HEK293 (cell line): ENCODE results near the gene POLD3.
A peak's percentile ranks its signal among the peaks of the same experiment; 100 is the strongest.

ENCODE experiments used
- CTCF ChIA-PET: fragments of 350-600 bp; formaldehyde crosslinking; extraction: SDS; loops from one replicate; lab custom pipeline; 2021; ENCODE audit warnings: antibody characterized with exemption; lab: Yijun Ruan, JAX
- POLR2A ChIA-PET: fragments of 300-600 bp; formaldehyde crosslinking; extraction: SDS; loops from one replicate; lab custom pipeline; 2020; ENCODE audit warnings: antibody characterized with exemption, inconsistent platforms; lab: Yijun Ruan, JAX
- H3K27ac ChIP-seq: fragments of 200-500 bp; sonication (Bioruptor generic); 2 replicates; pipeline ENCODE4 v1.5.1; 2014; ENCODE audit warnings: low read depth, low read length, control low read depth, inconsistent platforms; ENCODE audit errors: extremely low read depth
- H3K36me3 ChIP-seq, 2 experiments: fragments of 200-500 bp in 1 of 2; sonication (Bioruptor generic) in 1 of 2; 1 replicate in 1 of 2; 2 replicates in 1 of 2; pipeline ENCODE4 v1.5.1; 2014 to 2017; ENCODE audit warnings: inconsistent platforms in 2 of 2, low read length in 2 of 2; ENCODE audit not compliant: control insufficient read depth in 2 of 2, insufficient read depth in 1 of 2
- H3K4me1 ChIP-seq: fragments of 200-500 bp; sonication (Bioruptor generic); 2 replicates; pipeline ENCODE4 v1.5.1; 2014; ENCODE audit warnings: mild to moderate bottlenecking, low read length, inconsistent platforms; ENCODE audit not compliant: control insufficient read depth, insufficient read depth
- H3K4me3 ChIP-seq: 2 replicates; pipeline ENCODE4 v1.5.1; 2011; ENCODE audit warnings: low read depth, mild to moderate bottlenecking, control low read depth, low read length, moderate library complexity
- H3K9me3 ChIP-seq: fragments of 200-500 bp; sonication (Bioruptor generic); 2 replicates; pipeline ENCODE4 v1.5.1; 2014; ENCODE audit warnings: low read depth, low read length, inconsistent platforms; ENCODE audit not compliant: control insufficient read depth, insufficient read depth
- BCL11B ChIP-seq: fragments of 450-650 bp; formaldehyde crosslinking; IDR thresholded peaks from 2 replicates; pipeline ENCODE4 v1.5.1; 2016; ENCODE audit warnings: low read depth, missing biosample characterization, missing genetic modification characterization
- PRDM1 ChIP-seq: fragments of 450-650 bp; formaldehyde crosslinking; IDR thresholded peaks from 2 replicates; pipeline ENCODE4; 2016; ENCODE audit warnings: missing biosample characterization, missing genetic modification characterization
- WT1 ChIP-seq: fragments of 450-650 bp; formaldehyde crosslinking; IDR thresholded peaks from 2 replicates; pipeline ENCODE4 v1.5.1; 2016; ENCODE audit warnings: missing biosample characterization, missing genetic modification characterization
- ZBTB17 ChIP-seq: fragments of 450-650 bp; formaldehyde crosslinking; IDR thresholded peaks from 2 replicates; pipeline ENCODE4 v1.5.1; 2016; ENCODE audit warnings: missing biosample characterization, missing genetic modification characterization
- ZBTB26 ChIP-seq: fragments of 450-650 bp; formaldehyde crosslinking; optimal IDR thresholded peaks from 2 replicates; pipeline ENCODE3; 2016; ENCODE audit warnings: missing biosample characterization, mild to moderate bottlenecking, missing genetic modification characterization
- ZBTB44 ChIP-seq: fragments of 450-650 bp; IDR thresholded peaks from 2 replicates; pipeline ENCODE4 v1.5.1; 2018; ENCODE audit warnings: missing biosample characterization, mild to moderate bottlenecking, missing genetic modification characterization
- ZBTB8A ChIP-seq: fragments of 450-650 bp; formaldehyde crosslinking; IDR thresholded peaks from 2 replicates; pipeline ENCODE4 v1.5.1; 2016; ENCODE audit warnings: missing biosample characterization, missing genetic modification characterization
- ZEB2 ChIP-seq: fragments of 450-650 bp; formaldehyde crosslinking; IDR thresholded peaks from 2 replicates; pipeline ENCODE4 v1.5.1; 2016; ENCODE audit warnings: missing biosample characterization, missing genetic modification characterization
- ZFHX2 ChIP-seq: fragments of 450-650 bp; formaldehyde crosslinking; conservative IDR thresholded peaks from 2 replicates; pipeline ENCODE4 v1.5.1; 2016; ENCODE audit warnings: missing biosample characterization, missing genetic modification characterization
- ZIC2 ChIP-seq: fragments of 450-650 bp; formaldehyde crosslinking; IDR thresholded peaks from 2 replicates; pipeline ENCODE4 v1.5.1; 2016; ENCODE audit warnings: missing biosample characterization, missing genetic modification characterization
- ZNF133 ChIP-seq: fragments of 450-650 bp; formaldehyde crosslinking; IDR thresholded peaks from 2 replicates; pipeline ENCODE4 v1.5.1; 2016; ENCODE audit warnings: missing biosample characterization, missing genetic modification characterization
- ZNF184 ChIP-seq: fragments of 450-650 bp; IDR thresholded peaks from 2 replicates; pipeline ENCODE4 v1.5.1; 2018; ENCODE audit warnings: missing biosample characterization, mild to moderate bottlenecking, missing genetic modification characterization
- ZNF274 ChIP-seq, 2 experiments: fragments of 200-500 bp in 1 of 2; fragments of 450-650 bp in 1 of 2; sonication (Bioruptor generic) in 1 of 2; formaldehyde crosslinking in 1 of 2; IDR thresholded peaks; 2 replicates each; pipeline versions ENCODE4 v1.5.1 to v1.6.1; 2014 to 2016; ENCODE audit warnings: borderline replicate concordance in 1 of 2, inconsistent platforms in 1 of 2, low read length in 1 of 2, missing biosample characterization in 1 of 2, missing genetic modification characterization in 1 of 2
- ZNF394 ChIP-seq: fragments of 450-650 bp; formaldehyde crosslinking; IDR thresholded peaks from 2 replicates; pipeline ENCODE4 v1.5.1; 2016; ENCODE audit warnings: missing biosample characterization, missing genetic modification characterization, mild to moderate bottlenecking, moderate library complexity, borderline replicate concordance
- ZNF433 ChIP-seq: fragments of 450-650 bp; formaldehyde crosslinking; IDR thresholded peaks from 2 replicates; pipeline ENCODE4 v1.5.1; 2016; ENCODE audit warnings: missing biosample characterization, missing genetic modification characterization, low read depth
- ZNF488 ChIP-seq: fragments of 450-650 bp; formaldehyde crosslinking; IDR thresholded peaks from 2 replicates; pipeline ENCODE4 v1.5.1; 2016; ENCODE audit warnings: missing biosample characterization, missing genetic modification characterization
- ZNF555 ChIP-seq: fragments of 450-650 bp; formaldehyde crosslinking; conservative IDR thresholded peaks from 2 replicates; pipeline ENCODE4 v1.5.1; 2017; ENCODE audit warnings: missing biosample characterization, mild to moderate bottlenecking, missing genetic modification characterization, inconsistent platforms
- ZNF585B ChIP-seq: fragments of 450-650 bp; formaldehyde crosslinking; IDR thresholded peaks from 2 replicates; pipeline ENCODE4 v1.5.1; 2016; ENCODE audit warnings: missing biosample characterization, missing genetic modification characterization
- ZNF610 ChIP-seq: fragments of 450-650 bp; formaldehyde crosslinking; IDR thresholded peaks from 2 replicates; pipeline ENCODE4 v1.5.1; 2016; ENCODE audit warnings: missing biosample characterization, missing genetic modification characterization, borderline replicate concordance
- ZNF654 ChIP-seq: fragments of 450-650 bp; formaldehyde crosslinking; IDR thresholded peaks from 2 replicates; pipeline ENCODE4 v1.5.1; 2016; ENCODE audit warnings: low read depth, missing biosample characterization, missing genetic modification characterization

The POLD3 gene

GRCh38 chr11:74669211-74670160 lies 77.1 kb downstream of the POLD3 start (continued):
- TF ChIP-seq BCL11B (tag by site-specific recombination) (no peak), ZBTB44 (tag by site-specific recombination) (no peak), ZBTB17 (no peak), ZNF274 (IDR thresholded peaks at IDR 0.05; ENCODE audit: low read length) (no peak), ZNF274 (tag by site-specific recombination; IDR thresholded peaks at IDR 0.05; ENCODE audit: borderline replicate concordance) (no peak)
- TF ChIP-seq, all 188 proteins: peak for 0

GRCh38 chr11:74670171-74670570 lies 77.8 kb downstream of the POLD3 start:
- no peak for TF ChIP-seq ZBTB26 (tag by site-specific recombination)
- TF ChIP-seq WT1 (tag by site-specific recombination) = no peak
- TF ChIP-seq PRDM1 (tag by site-specific recombination) = no peak
- no peak for TF ChIP-seq ZNF394 (tag by site-specific recombination)
- TF ChIP-seq ZNF488 (tag by site-specific recombination) = no peak
- TF ChIP-seq ZNF585B (tag by site-specific recombination) = no peak
- no peak for TF ChIP-seq ZNF133 (tag by site-specific recombination)
- TF ChIP-seq ZNF610 = no peak
- TF ChIP-seq ZEB2 (tag by site-specific recombination) = no peak
- no peak for TF ChIP-seq ZNF555 (tag by site-specific recombination)
- no peak for TF ChIP-seq ZNF433 (tag by site-specific recombination)
- no peak for TF ChIP-seq ZIC2 (tag by site-specific recombination)
- H3K27ac ChIP-seq = no peak overlapping the region
- no peak overlapping the region for H3K4me3 ChIP-seq
- POLR2A ChIA-PET = no interaction called here
- H3K36me3 ChIP-seq = no peaks in the 10 kb centered on the region
- H3K4me1 ChIP-seq = no peaks in the 10 kb centered on the region
- CTCF ChIA-PET = no interaction called here
- H3K9me3 ChIP-seq = no peaks in the 10 kb centered on the region

GRCh38 chr11:74671520-74672196 lies 79.3 kb downstream of the POLD3 start:
- Histone ChIP-seq H3K9me3 (no peaks in the 10 kb centered on the region), H3K27ac (no peak overlapping the region)
- TF ChIP-seq ZFHX2 (tag by site-specific recombination) (peak; percentile 51; the same call in 1 of the 2 replicates), ZNF184 (tag by site-specific recombination) (no peak), ZNF654 (tag by site-specific recombination) (no peak), ZBTB8A (tag by site-specific recombination) (no peak)
- TF ChIP-seq, all 188 proteins: peak for 1
- H3K4me1 ChIP-seq = no peaks in the 10 kb centered on the region
- H3K4me3 ChIP-seq = no peak overlapping the region
- no peaks in the 10 kb centered on the region for H3K36me3 ChIP-seq
- CTCF ChIA-PET = interaction anchor here (0.6 to 1.1 kb wide), 3 partner anchors 31 to 258 kb away, joined by 3 to 5 read pairs (median 3); no protein-coding TSS in a partner anchor
- POLR2A ChIA-PET = no interaction called here
